GM08714 (cell line): ENCODE results near the gene CNTNAP2.
"Not testable (repeated sequence)": the region's sequence is repeated elsewhere in the genome, so short reads cannot be mapped to it uniquely, and the experiment has no call there.

ENCODE experiments used
- H3K4me3 ChIP-seq: fragments of 200-500 bp; sonication (Bioruptor generic); 2 replicates; pipeline ENCODE4 v1.5.1; 2014; ENCODE audit warnings: mild to moderate bottlenecking, low read length, inconsistent platforms
- ZNF274 ChIP-seq: IDR thresholded peaks from 2 replicates; pipeline ENCODE4 v1.6.1; 2012; ENCODE audit warnings: mild to moderate bottlenecking, low read depth, low read length

The CNTNAP2 gene

GRCh38 chr7:148288592-148289151 is 2172.1 kb downstream of the CNTNAP2 start:
- no peak for TF ChIP-seq ZNF274
- no peak overlapping the region for H3K4me3 ChIP-seq

GRCh38 chr7:148289630-148290029 is 2173.0 kb downstream of the CNTNAP2 start:
- no peak for TF ChIP-seq ZNF274

GRCh38 chr7:148290538-148290937 is 2173.9 kb downstream of the CNTNAP2 start:
- TF ChIP-seq ZNF274, result no peak
- no peak overlapping the region for H3K4me3 ChIP-seq

More at GRCh38 chr7:148289630-148290029, 2173.0 kb downstream of the CNTNAP2 start:
- no peak overlapping the region for H3K4me3 ChIP-seq

- TF ChIP-seq ZNF274, result no peak
- H3K4me3 ChIP-seq, result no peak overlapping the region
These were observed 2175.2 kb downstream of the CNTNAP2 start for GRCh38 chr7:148291799-148292198.

- no peak for TF ChIP-seq ZNF274
These were observed 2180.5 kb downstream of the CNTNAP2 start for GRCh38 chr7:148296994-148297644.

GRCh38 chr7:148298768-148299167 is 2182.2 kb downstream of the CNTNAP2 start:
- not testable (repeated sequence) for H3K4me3 ChIP-seq

More at GRCh38 chr7:148296994-148297644, 2180.5 kb downstream of the CNTNAP2 start:
- no peak overlapping the region for H3K4me3 ChIP-seq

- H3K4me3 ChIP-seq, result no peak overlapping the region
- TF ChIP-seq ZNF274, result no peak
These were observed 2183.0 kb downstream of the CNTNAP2 start for GRCh38 chr7:148299350-148300276.

GRCh38 chr7:148302436-148302835 is 2185.8 kb downstream of the CNTNAP2 start:
- not testable (repeated sequence) for H3K4me3 ChIP-seq

- no peak overlapping the region for H3K4me3 ChIP-seq
- TF ChIP-seq ZNF274, result no peak
These were observed 2186.9 kb downstream of the CNTNAP2 start for GRCh38 chr7:148303295-148304082.

GRCh38 chr7:148304083-148304335 is 2187.4 kb downstream of the CNTNAP2 start:
- H3K4me3 ChIP-seq, result no peak overlapping the region
- TF ChIP-seq ZNF274, result no peak

GRCh38 chr7:148304456-148304855 is 2187.9 kb downstream of the CNTNAP2 start:
- TF ChIP-seq ZNF274, result no peak
- no peak overlapping the region for H3K4me3 ChIP-seq

- no peak overlapping the region for H3K4me3 ChIP-seq
- no peak for TF ChIP-seq ZNF274
These were observed 2190.2 kb downstream of the CNTNAP2 start for GRCh38 chr7:148306759-148307158.

- H3K4me3 ChIP-seq, result no peak overlapping the region
- TF ChIP-seq ZNF274, result no peak
These were observed 2201.7 kb downstream of the CNTNAP2 start for GRCh38 chr7:148318102-148318811.

- no peak overlapping the region for H3K4me3 ChIP-seq
- TF ChIP-seq ZNF274, result no peak
These were observed 2202.2 kb downstream of the CNTNAP2 start for GRCh38 chr7:148318838-148319237.
